ENCODE results near the gene UAP1L1.

Gene UAP1L1

DNA sequence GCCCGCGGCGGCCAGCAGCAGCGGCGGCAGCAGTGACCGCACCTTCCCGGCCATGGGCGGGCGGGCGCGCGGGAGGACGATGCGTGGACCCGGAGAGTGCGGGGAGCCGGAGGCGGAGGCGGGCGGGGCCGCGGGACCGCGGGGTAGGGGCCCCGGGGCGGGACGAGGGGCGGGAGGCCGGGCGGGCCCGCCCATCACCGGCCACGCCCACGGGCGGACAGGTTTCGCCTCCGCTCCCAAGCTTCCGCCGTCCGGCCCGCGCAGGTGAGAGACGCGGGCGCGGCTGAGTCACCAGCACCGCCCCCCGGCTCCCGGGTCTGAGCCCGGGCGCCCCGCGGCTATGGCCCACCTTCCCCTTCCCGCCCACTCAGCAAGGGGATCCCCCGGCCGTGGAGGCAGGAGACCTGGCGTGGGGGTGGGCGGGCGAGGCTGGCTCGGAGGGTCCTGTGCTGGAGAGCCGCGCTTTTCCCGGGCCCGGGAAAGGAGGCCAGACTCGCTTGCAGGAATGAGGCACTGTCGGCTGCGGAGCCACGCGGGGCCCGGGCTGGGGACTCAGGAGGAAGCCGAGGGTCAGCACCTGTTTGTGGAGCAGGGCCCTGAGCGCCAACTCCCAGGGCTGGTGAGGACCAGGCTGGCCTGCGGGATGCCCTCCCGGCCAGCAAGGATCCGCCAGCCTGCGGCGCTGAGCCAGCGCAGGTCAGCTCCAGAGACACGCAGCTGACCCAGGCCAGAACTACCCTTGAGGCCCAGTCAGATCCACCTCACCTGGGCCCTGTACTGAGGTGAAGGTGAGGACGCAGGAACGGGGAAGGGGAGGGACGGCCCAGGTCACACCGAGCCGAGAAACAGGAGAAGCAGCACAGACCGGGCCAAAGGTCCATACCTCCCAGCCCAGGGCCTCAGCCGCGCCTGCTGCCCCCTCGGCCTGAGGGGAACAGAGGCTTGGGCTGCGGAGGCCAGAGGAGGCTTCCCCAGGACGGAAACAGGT is 23.1 kb upstream of the UAP1L1 start, which contains the start of gene ENTPD2 (continued):
- TF ChIP-seq, protein P1, sequence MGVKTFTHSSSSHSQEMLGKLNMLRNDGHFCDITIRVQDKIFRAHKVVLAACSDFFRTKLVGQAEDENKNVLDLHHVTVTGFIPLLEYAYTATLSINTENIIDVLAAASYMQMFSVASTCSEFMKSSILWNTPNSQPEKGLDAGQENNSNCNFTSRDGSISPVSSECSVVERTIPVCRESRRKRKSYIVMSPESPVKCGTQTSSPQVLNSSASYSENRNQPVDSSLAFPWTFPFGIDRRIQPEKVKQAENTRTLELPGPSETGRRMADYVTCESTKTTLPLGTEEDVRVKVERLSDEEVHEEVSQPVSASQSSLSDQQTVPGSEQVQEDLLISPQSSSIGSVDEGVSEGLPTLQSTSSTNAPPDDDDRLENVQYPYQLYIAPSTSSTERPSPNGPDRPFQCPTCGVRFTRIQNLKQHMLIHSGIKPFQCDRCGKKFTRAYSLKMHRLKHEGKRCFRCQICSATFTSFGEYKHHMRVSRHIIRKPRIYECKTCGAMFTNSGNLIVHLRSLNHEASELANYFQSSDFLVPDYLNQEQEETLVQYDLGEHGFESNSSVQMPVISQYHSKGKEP (tag by site-specific recombination; IDR thresholded peaks at IDR 0.05), result no peak
- TF ChIP-seq KLF9 (tag by site-specific recombination; IDR thresholded peaks at IDR 0.05; ENCODE audit: low read depth) (peak; percentile 46), ZBTB8A (tag by site-specific recombination; IDR thresholded peaks at IDR 0.05) (no peak), KLF1 (tag by site-specific recombination; IDR thresholded peaks at IDR 0.05) (peak; percentile 80), ZNF26 (tag by site-specific recombination; IDR thresholded peaks at IDR 0.05) (no peak), SP7 (tag by site-specific recombination; IDR thresholded peaks at IDR 0.05) (peak; percentile 56), GLIS1 (tag by site-specific recombination; IDR thresholded peaks at IDR 0.05) (peak; percentile 22; the same call in 1 of the 2 replicates)
- TF ChIP-seq, protein P2, sequence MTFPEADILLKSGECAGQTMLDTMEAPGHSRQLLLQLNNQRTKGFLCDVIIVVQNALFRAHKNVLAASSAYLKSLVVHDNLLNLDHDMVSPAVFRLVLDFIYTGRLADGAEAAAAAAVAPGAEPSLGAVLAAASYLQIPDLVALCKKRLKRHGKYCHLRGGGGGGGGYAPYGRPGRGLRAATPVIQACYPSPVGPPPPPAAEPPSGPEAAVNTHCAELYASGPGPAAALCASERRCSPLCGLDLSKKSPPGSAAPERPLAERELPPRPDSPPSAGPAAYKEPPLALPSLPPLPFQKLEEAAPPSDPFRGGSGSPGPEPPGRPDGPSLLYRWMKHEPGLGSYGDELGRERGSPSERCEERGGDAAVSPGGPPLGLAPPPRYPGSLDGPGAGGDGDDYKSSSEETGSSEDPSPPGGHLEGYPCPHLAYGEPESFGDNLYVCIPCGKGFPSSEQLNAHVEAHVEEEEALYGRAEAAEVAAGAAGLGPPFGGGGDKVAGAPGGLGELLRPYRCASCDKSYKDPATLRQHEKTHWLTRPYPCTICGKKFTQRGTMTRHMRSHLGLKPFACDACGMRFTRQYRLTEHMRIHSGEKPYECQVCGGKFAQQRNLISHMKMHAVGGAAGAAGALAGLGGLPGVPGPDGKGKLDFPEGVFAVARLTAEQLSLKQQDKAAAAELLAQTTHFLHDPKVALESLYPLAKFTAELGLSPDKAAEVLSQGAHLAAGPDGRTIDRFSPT (tag by site-specific recombination; IDR thresholded peaks at IDR 0.05), result 0 out of 2 replicates have a peak, but pooled peaks have one; percentile 21

- POLR2A ChIA-PET, result interaction anchor here (0.7 to 1.0 kb wide), 2 partner anchors 16 to 75 kb away, joined by 3 to 8 read pairs; partner anchors contain the start of gene SAPCD2
These were observed 22.4 kb upstream of the UAP1L1 start for GRCh38 chr9:137054932-137055384.

GRCh38 chr9:137055385-137056364 is 21.6 kb upstream of the UAP1L1 start:
- Histone ChIP-seq H3K9me3 (ENCODE audit: control insufficient read depth, insufficient read depth, low read depth, low read length) (no peaks in the 10 kb centered on the region), H3K4me1 (ENCODE audit: control insufficient read depth, insufficient read depth, low read length) (no peaks in the 10 kb centered on the region), H3K4me3 (ENCODE audit: low read depth, low read length) (no peak overlapping the region), H3K36me3 (ENCODE audit: control insufficient read depth in 2 of 2, insufficient read depth in 1 of 2, low read length in 2 of 2) (no peaks in the 10 kb centered on the region), H3K27ac (ENCODE audit: extremely low read depth, low read depth, low read length) (no peak overlapping the region)
- ChIA-PET CTCF (interaction anchor here (0.6 to 10.1 kb wide), 6 partner anchors 9 to 268 kb away, joined by 4 to 166 read pairs (median 6); partner anchors contain the start of genes NPDC1 and SAPCD2), POLR2A (interaction anchor here (0.7 to 1.0 kb wide), 4 partner anchors 15 to 145 kb away, joined by 3 to 8 read pairs (median 4); partner anchors contain the start of genes MAN1B1, SAPCD2 and TPRN)
- TF ChIP-seq SCRT2 (tag by site-specific recombination; IDR thresholded peaks at IDR 0.05), result no peak
- peak; percentile 50 for TF ChIP-seq ZNF398 (tag by site-specific recombination; IDR thresholded peaks at IDR 0.05)
- peak; percentile 57; the same call in 1 of the 2 replicates for TF ChIP-seq ZFHX2 (tag by site-specific recombination; conservative IDR thresholded peaks at IDR 0.05)
- TF ChIP-seq EGR2 (tag by site-specific recombination; IDR thresholded peaks at IDR 0.05; ENCODE audit: low read depth), result 0 out of 2 replicates have a peak, but pooled peaks have one; percentile 16
- TF ChIP-seq ZIC2 (tag by site-specific recombination; IDR thresholded peaks at IDR 0.05), result peak; percentile 82
- TF ChIP-seq, protein P3, sequence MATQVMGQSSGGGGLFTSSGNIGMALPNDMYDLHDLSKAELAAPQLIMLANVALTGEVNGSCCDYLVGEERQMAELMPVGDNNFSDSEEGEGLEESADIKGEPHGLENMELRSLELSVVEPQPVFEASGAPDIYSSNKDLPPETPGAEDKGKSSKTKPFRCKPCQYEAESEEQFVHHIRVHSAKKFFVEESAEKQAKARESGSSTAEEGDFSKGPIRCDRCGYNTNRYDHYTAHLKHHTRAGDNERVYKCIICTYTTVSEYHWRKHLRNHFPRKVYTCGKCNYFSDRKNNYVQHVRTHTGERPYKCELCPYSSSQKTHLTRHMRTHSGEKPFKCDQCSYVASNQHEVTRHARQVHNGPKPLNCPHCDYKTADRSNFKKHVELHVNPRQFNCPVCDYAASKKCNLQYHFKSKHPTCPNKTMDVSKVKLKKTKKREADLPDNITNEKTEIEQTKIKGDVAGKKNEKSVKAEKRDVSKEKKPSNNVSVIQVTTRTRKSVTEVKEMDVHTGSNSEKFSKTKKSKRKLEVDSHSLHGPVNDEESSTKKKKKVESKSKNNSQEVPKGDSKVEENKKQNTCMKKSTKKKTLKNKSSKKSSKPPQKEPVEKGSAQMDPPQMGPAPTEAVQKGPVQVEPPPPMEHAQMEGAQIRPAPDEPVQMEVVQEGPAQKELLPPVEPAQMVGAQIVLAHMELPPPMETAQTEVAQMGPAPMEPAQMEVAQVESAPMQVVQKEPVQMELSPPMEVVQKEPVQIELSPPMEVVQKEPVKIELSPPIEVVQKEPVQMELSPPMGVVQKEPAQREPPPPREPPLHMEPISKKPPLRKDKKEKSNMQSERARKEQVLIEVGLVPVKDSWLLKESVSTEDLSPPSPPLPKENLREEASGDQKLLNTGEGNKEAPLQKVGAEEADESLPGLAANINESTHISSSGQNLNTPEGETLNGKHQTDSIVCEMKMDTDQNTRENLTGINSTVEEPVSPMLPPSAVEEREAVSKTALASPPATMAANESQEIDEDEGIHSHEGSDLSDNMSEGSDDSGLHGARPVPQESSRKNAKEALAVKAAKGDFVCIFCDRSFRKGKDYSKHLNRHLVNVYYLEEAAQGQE (tag by site-specific recombination; IDR thresholded peaks at IDR 0.05), result no peak
- 0 out of 2 replicates have a peak, but pooled peaks have one; percentile 25 for TF ChIP-seq SP2 (tag by site-specific recombination; IDR thresholded peaks at IDR 0.05)

More at GRCh38 chr9:137054932-137055384, 22.4 kb upstream of the UAP1L1 start:
- no peaks in the 10 kb centered on the region for H3K4me1 ChIP-seq (ENCODE audit: control insufficient read depth, insufficient read depth, low read length)
- no peak overlapping the region for H3K27ac ChIP-seq (ENCODE audit: extremely low read depth, low read depth, low read length)
- no peaks in the 10 kb centered on the region for H3K9me3 ChIP-seq (ENCODE audit: control insufficient read depth, insufficient read depth, low read depth, low read length)
- TF ChIP-seq SCRT2 (tag by site-specific recombination; IDR thresholded peaks at IDR 0.05), result peak; percentile 75
- TF ChIP-seq ZNF335 (tag by site-specific recombination; conservative IDR thresholded peaks at IDR 0.05), result peak; percentile 73
- no peak for TF ChIP-seq ZFP69B (tag by site-specific recombination; IDR thresholded peaks at IDR 0.05)
- TF ChIP-seq ZNF571 (tag by site-specific recombination; IDR thresholded peaks at IDR 0.05), result no peak
- TF ChIP-seq ZNF501 (tag by site-specific recombination; IDR thresholded peaks at IDR 0.05), result no peak
- H3K4me3 ChIP-seq (ENCODE audit: low read depth, low read length), result no peak overlapping the region
- CTCF ChIA-PET, result interaction anchor here (1.2 to 10.1 kb wide), 5 partner anchors 8 to 268 kb away, joined by 4 to 166 read pairs (median 8); partner anchors contain the start of genes NPDC1 and SAPCD2
- no peaks in the 10 kb centered on the region for H3K36me3 ChIP-seq (ENCODE audit: control insufficient read depth in 2 of 2, insufficient read depth in 1 of 2, low read length in 2 of 2)
